SK-N-SH (cell line): ENCODE results near the gene LCN9.

Experiments
- NRF1 ChIP-seq: IDR thresholded peaks from 2 replicates; pipeline ENCODE4 v1.6.1; 2012; ENCODE audit warnings: low read depth, mild to moderate bottlenecking, low read length
- RCOR1 ChIP-seq: fragments of 150-350 bp; IDR thresholded peaks from 2 replicates; pipeline ENCODE4 v1.6.1; 2017; ENCODE audit warnings: antibody characterized with exemption, low read length
- TF ChIP-seq, protein P1 (sequence below): fragments of 200-600 bp; sonication (generic); IDR thresholded peaks from 2 replicates; pipeline ENCODE4 v1.6.1; 2017; ENCODE audit warnings: antibody characterized with exemption, mild to moderate bottlenecking, moderate library complexity

DNA sequence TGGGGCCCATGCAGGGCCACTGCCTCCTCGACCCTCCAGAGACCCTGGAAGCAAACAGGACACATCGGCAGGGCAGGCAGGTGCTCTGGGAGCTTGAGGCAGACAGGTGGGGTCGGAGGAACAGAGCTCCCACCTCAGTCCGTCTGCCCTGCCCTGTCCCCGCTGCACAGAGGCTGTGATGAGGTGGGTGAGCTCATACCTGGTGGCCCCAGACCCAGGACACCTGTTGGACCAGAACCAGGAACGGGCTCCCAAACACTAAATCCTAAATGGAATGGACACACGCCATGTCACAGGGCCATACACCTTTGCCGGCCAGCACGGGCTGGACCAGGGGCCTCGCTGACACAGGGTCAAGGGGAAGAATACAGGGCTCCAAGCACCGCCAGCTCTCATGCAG, 30.7 kb downstream of the LCN9 start:
- TF ChIP-seq, protein P1, sequence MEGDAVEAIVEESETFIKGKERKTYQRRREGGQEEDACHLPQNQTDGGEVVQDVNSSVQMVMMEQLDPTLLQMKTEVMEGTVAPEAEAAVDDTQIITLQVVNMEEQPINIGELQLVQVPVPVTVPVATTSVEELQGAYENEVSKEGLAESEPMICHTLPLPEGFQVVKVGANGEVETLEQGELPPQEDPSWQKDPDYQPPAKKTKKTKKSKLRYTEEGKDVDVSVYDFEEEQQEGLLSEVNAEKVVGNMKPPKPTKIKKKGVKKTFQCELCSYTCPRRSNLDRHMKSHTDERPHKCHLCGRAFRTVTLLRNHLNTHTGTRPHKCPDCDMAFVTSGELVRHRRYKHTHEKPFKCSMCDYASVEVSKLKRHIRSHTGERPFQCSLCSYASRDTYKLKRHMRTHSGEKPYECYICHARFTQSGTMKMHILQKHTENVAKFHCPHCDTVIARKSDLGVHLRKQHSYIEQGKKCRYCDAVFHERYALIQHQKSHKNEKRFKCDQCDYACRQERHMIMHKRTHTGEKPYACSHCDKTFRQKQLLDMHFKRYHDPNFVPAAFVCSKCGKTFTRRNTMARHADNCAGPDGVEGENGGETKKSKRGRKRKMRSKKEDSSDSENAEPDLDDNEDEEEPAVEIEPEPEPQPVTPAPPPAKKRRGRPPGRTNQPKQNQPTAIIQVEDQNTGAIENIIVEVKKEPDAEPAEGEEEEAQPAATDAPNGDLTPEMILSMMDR, result no peak
- TF ChIP-seq NRF1 (no peak), RCOR1 (no peak)
